HG02678 (cell line): ENCODE data around the gene EMILIN3.

Source experiments
- ATAC-seq: cut with Tn5 transposase; IDR thresholded peaks from one replicate; pipeline ENCODE4 v1.9.1; 2021; ENCODE audit warnings: mild to moderate bottlenecking, moderate library complexity; ENCODE audit not compliant: unreplicated experiment

EMILIN3 gene

GRCh38 chr20:41349943-41350342 is 16.7 kb downstream of the EMILIN3 start:
- ATAC-seq = no peak

- ATAC-seq = no peak
These were observed 17.4 kb downstream of the EMILIN3 start for GRCh38 chr20:41349266-41349665.

- ATAC-seq = no peak
These were observed 18.0 kb downstream of the EMILIN3 start for GRCh38 chr20:41348430-41349172.

- no peak for ATAC-seq
These were observed 18.8 kb downstream of the EMILIN3 start for GRCh38 chr20:41347523-41348429.

- no peak for ATAC-seq
These were observed 20.9 kb downstream of the EMILIN3 start for GRCh38 chr20:41345729-41346067.

GRCh38 chr20:41344938-41345728 is 21.5 kb downstream of the EMILIN3 start:
- no peak for ATAC-seq

GRCh38 chr20:41344477-41344876 is 22.1 kb downstream of the EMILIN3 start:
- ATAC-seq = no peak

GRCh38 chr20:41342474-41343464 is 23.8 kb downstream of the EMILIN3 start:
- no peak for ATAC-seq

GRCh38 chr20:41340327-41341055 is 26.1 kb downstream of the EMILIN3 start, which contains the start of gene LPIN3:
TSS of gene LPIN3 (plus strand) at chr20:41340821. CDS start at chr20:41345804, 4,983 bp downstream.
- no peak for ATAC-seq

- ATAC-seq = peak; percentile 65
These were observed 26.7 kb downstream of the EMILIN3 start for GRCh38 chr20:41339957-41340326.

- no peak for ATAC-seq
These were observed 29.7 kb downstream of the EMILIN3 start for GRCh38 chr20:41336711-41337492.

- no peak for ATAC-seq
These were observed 31.0 kb downstream of the EMILIN3 start for GRCh38 chr20:41335591-41335990.

GRCh38 chr20:41334443-41335421 is 31.9 kb downstream of the EMILIN3 start:
- ATAC-seq = no peak

GRCh38 chr20:41334036-41334435 is 32.6 kb downstream of the EMILIN3 start:
- no peak for ATAC-seq

- ATAC-seq = no peak
These were observed 34.9 kb downstream of the EMILIN3 start for GRCh38 chr20:41331731-41332130.

- no peak for ATAC-seq
These were observed 35.7 kb downstream of the EMILIN3 start for GRCh38 chr20:41330941-41331340.

- ATAC-seq = no peak
These were observed 36.3 kb downstream of the EMILIN3 start for GRCh38 chr20:41330343-41330720.
